SK-N-SH treated with all-trans-retinoic acid at 6 μM for 48 hours (cell line): ENCODE measurements around the gene GRIA2.

Experiments
- ARNTL ChIP-seq: fragments of 450-650 bp; formaldehyde crosslinking; IDR thresholded peaks from 2 replicates; pipeline ENCODE4 v1.5.0; 2020; ENCODE audit warnings: low read depth, mild to moderate bottlenecking, moderate library complexity, borderline replicate concordance
- BACH2 ChIP-seq: fragments of 250-450 bp; sonication (Bioruptor Pico); IDR thresholded peaks from 2 replicates; pipeline ENCODE4 v1.9.0; 2021; ENCODE audit warnings: mild to moderate bottlenecking, borderline replicate concordance
- ESRRG ChIP-seq: fragments of 250-450 bp; sonication (Bioruptor Pico); IDR thresholded peaks from 2 replicates; pipeline ENCODE4 v1.6.1; 2021; ENCODE audit warnings: mild to moderate bottlenecking
- GLIS3 ChIP-seq: fragments of 250-450 bp; sonication (Bioruptor Pico); IDR thresholded peaks from 2 replicates; pipeline ENCODE4 v1.5.0; 2020; ENCODE audit warnings: mild to moderate bottlenecking, moderate library complexity
- ISL1 ChIP-seq: fragments of 250-450 bp; sonication (Bioruptor Pico); IDR thresholded peaks from 2 replicates; pipeline ENCODE4 v2.1.2; 2022; ENCODE audit warnings: mild to moderate bottlenecking, moderate library complexity
- PATZ1 ChIP-seq: fragments of 250-450 bp; sonication (Bioruptor Pico); IDR thresholded peaks from 2 replicates; pipeline ENCODE4 v1.8.0; 2020; ENCODE audit warnings: mild to moderate bottlenecking, moderate library complexity, borderline replicate concordance
- POU6F1 ChIP-seq: fragments of 250-450 bp; sonication (Bioruptor Pico); IDR thresholded peaks from 2 replicates; pipeline ENCODE4 v1.8.0; 2021; ENCODE audit warnings: low read depth, mild to moderate bottlenecking, moderate library complexity, borderline replicate concordance
- TCF4 ChIP-seq: fragments of 250-450 bp; sonication (Bioruptor Pico); IDR thresholded peaks from 2 replicates; pipeline ENCODE4 v1.8.0; 2021; ENCODE audit warnings: mild to moderate bottlenecking, moderate library complexity, borderline replicate concordance
- ZC3H10 ChIP-seq: fragments of 250-450 bp; sonication (Bioruptor Pico); IDR thresholded peaks from 2 replicates; pipeline ENCODE4 v1.5.1; 2021; ENCODE audit warnings: mild to moderate bottlenecking, moderate library complexity
- ZFP3 ChIP-seq: fragments of 250-450 bp; sonication (Bioruptor Pico); IDR thresholded peaks from 2 replicates; pipeline ENCODE4 v1.5.0; 2020; ENCODE audit warnings: mild to moderate bottlenecking, moderate library complexity
- ZFP30 ChIP-seq: fragments of 450-650 bp; formaldehyde crosslinking; IDR thresholded peaks from 2 replicates; pipeline ENCODE4 v1.5.0; 2022; ENCODE audit warnings: mild to moderate bottlenecking, moderate library complexity
- ZNF565 ChIP-seq: fragments of 450-650 bp; formaldehyde crosslinking; conservative IDR thresholded peaks from 2 replicates; pipeline ENCODE4 v1.5.0; 2020; ENCODE audit warnings: low read depth, mild to moderate bottlenecking, moderate library complexity
- ZNF70 ChIP-seq: fragments of 450-650 bp; formaldehyde crosslinking; IDR thresholded peaks from 2 replicates; pipeline ENCODE4 v1.5.0; 2020; ENCODE audit warnings: mild to moderate bottlenecking, moderate library complexity
- ZNF8 ChIP-seq: fragments of 450-650 bp; formaldehyde crosslinking; IDR thresholded peaks from 2 replicates; pipeline ENCODE4 v1.5.0; 2020; ENCODE audit warnings: mild to moderate bottlenecking, moderate library complexity

GRCh38 chr4:157225096-157225495 lies 4.6 kb downstream of the GRIA2 start:
- TF ChIP-seq GLIS3 (CRISPR knock-in tag) (no peak), TCF4 (CRISPR knock-in tag) (no peak), POU6F1 (no peak), ZNF565 (CRISPR knock-in tag) (no peak), ZFP30 (CRISPR knock-in tag) (no peak), ARNTL (CRISPR knock-in tag) (no peak), ZC3H10 (CRISPR knock-in tag) (no peak), ESRRG (CRISPR knock-in tag) (no peak), ZNF70 (no peak), ISL1 (CRISPR knock-in tag) (no peak), BACH2 (no peak), ZFP3 (no peak), PATZ1 (CRISPR knock-in tag) (no peak), ZNF8 (CRISPR knock-in tag) (no peak)
